Measurements from ENCODE around the gene STAB2. TPM values are rescaled to one million over a fixed set of nuclear protein-coding genes. Genes with fewer than 3 reads are reported as not detected.

Gene STAB2
- total RNA-seq, 3 donors from 2014 or later = 0.85 to 1.5 (median 0.98) TPM

- ATAC-seq (no peak), DNase-seq (no peak)
- H3K4me3 ChIP-seq = no peak overlapping the region
- TF ChIP-seq, protein P1, sequence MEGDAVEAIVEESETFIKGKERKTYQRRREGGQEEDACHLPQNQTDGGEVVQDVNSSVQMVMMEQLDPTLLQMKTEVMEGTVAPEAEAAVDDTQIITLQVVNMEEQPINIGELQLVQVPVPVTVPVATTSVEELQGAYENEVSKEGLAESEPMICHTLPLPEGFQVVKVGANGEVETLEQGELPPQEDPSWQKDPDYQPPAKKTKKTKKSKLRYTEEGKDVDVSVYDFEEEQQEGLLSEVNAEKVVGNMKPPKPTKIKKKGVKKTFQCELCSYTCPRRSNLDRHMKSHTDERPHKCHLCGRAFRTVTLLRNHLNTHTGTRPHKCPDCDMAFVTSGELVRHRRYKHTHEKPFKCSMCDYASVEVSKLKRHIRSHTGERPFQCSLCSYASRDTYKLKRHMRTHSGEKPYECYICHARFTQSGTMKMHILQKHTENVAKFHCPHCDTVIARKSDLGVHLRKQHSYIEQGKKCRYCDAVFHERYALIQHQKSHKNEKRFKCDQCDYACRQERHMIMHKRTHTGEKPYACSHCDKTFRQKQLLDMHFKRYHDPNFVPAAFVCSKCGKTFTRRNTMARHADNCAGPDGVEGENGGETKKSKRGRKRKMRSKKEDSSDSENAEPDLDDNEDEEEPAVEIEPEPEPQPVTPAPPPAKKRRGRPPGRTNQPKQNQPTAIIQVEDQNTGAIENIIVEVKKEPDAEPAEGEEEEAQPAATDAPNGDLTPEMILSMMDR (IDR thresholded peaks at IDR 0.05) = no peak
- H3K36me3 ChIP-seq (ENCODE audit: low read depth) = no peaks in the 10 kb centered on the region
- no peaks in the 10 kb centered on the region for H3K9me3 ChIP-seq
- no peaks in the 10 kb centered on the region for H3K4me1 ChIP-seq (ENCODE audit: low read depth)
- intact Hi-C loops (cut with DNase I, micrococcal nuclease) = no loop called here
Measured at GRCh38 chr12:103766028-103766427, 179.0 kb downstream of the STAB2 start.

DNA sequence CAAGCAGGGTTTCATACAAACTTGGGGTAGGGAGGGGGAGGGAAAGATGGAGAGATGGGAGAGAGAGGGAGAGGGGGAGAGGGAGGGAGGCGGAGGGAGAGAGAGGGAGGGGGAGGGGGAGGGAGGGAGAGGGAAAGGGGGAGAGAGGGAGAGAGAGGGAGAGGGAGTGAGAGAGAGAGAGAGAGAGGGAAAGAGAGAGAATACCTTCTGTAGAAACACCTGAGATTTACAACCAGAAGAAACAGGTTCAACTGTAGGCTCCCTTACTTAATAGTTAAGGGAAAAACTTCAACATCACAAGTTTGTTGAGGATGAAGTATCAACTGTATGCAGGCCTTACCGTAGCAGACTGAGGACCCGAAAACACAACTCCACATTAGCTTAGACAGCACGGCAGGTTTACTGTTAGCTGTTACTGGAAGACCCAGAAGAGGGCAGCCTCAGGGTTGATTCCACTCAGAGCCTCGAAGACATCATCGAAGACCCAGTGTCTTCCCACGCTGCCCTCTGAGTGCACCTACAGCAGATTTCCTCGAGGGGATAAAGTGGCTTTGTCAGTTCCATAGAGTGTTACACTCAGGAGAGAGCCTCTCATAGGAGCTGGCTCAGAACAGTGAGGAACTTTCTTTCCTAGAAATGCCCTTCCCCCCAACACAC lies 181.5 kb downstream of the STAB2 start:
- no peak for ATAC-seq
- no peaks in the 10 kb centered on the region for H3K36me3 ChIP-seq (ENCODE audit: low read depth)
- TF ChIP-seq, protein P1 (IDR thresholded peaks at IDR 0.05) = no peak
- no peak overlapping the region for H3K4me3 ChIP-seq
- no peaks in the 10 kb centered on the region for H3K9me3 ChIP-seq
- DNase-seq = no peak
- H3K4me1 ChIP-seq (ENCODE audit: low read depth) = no peaks in the 10 kb centered on the region
- intact Hi-C loops (cut with DNase I, micrococcal nuclease) = no loop called here

DNA sequence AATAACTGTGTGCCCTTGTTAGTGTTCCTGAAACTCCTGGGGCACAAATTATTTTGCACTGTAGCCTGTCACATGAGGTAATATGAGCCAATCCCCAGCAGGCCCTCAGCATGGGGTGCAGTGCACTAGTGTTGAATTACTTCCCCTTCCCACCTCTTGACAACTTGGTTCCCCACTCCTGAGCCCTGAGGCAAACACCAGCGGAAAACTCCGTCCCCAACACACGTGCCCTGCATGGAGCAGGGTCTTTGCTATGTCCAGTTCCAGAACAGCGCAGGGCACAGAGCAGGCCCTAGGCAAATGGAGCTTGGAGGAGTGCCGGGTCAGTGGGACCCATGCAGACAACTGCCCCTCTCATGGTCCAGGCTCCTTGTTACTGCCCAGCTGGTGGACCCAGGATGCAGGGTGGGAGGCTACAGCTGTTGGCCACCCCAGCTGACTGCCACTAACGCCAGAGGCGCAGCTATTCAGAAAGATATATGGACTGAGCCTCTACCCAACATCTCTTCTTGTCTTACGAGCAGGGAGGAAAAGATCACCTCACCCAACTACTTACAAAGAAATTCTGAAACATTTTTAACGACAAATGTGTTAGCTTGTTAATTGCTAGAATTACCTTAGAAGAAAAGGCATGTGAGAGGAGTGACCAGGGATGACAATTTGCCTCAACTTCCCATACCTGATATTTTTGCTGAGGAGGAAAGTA lies 182.3 kb downstream of the STAB2 start:
- TF ChIP-seq, protein P1 (IDR thresholded peaks at IDR 0.05) = no peak
- no peaks in the 10 kb centered on the region for H3K36me3 ChIP-seq (ENCODE audit: low read depth)
- no peaks in the 10 kb centered on the region for H3K9me3 ChIP-seq
- DNase-seq (no peak), ATAC-seq (no peak)
- intact Hi-C loops (cut with DNase I, micrococcal nuclease) = no loop called here
- H3K4me3 ChIP-seq = no peak overlapping the region
- H3K4me1 ChIP-seq (ENCODE audit: low read depth) = no peaks in the 10 kb centered on the region

DNA sequence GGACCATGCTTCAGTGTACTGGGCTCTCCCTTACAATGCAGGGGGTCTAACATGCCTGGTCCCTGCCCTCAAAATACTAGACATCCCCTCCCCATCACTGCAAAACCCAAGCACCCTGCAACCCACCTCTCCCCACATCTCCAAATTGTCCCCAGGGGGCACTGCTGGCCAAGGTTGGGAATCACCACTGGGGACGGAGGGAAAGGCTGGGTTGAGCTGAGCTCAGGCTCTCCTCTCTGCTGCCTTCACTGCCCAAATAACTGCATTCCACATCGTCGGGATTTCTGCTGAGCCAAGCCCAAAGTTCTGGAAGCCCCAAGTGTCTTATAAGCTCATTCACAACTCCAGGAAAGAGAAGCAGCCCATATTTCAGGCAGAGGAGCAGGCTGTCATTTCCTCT lies 184.4 kb downstream of the STAB2 start:
- peak; percentile 58 for ATAC-seq
- intact Hi-C loops (cut with DNase I, micrococcal nuclease) = loop anchor here in 1 of 2 donors (10.0 kb wide), 1 partner anchor 103 kb away; no protein-coding TSS in a partner anchor
- peak in 1 of 3 donors; percentile 15 for DNase-seq

DNA sequence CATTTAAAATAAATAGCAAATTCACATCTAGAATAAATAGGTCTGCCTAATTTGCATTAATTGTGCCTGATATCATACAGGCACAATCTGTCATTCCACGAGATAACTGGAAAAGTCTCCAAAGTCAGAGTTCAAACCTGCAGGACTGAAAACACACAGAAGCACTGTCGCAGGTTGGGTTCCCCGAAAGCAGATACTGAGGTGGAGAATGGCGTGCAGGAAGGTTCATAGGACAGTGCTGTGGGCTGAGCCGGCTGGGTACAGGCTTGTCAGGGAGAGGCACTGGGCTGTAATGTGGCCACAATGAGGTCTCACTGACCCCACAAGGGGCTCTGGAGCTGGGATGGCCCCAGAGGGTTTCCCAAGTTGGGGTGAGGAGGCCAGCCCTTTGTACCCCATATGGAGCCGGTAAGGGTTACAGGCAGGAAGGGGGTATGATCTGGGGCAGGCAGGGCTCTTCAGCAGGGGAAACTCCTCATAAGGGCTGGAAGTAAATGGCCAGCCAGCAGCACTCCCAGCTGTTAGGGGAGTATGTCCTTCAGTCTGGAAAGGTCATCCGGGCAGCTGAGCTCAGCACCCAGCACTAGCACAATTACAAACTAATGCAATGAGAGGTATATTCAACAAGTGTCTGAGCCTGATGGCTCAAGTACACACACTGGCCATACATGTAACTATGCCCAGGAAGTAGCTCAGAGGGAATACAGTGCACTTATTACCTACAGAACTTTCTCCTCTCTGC lies 185.5 kb downstream of the STAB2 start:
- Histone ChIP-seq H3K36me3 (ENCODE audit: low read depth) (no peaks in the 10 kb centered on the region), H3K4me1 (ENCODE audit: low read depth) (no peaks in the 10 kb centered on the region), H3K4me3 (no peak overlapping the region), H3K9me3 (no peaks in the 10 kb centered on the region)
- intact Hi-C loops (cut with DNase I, micrococcal nuclease) = loop anchor here in 1 of 2 donors (10.0 kb wide), 1 partner anchor 102 kb away; no protein-coding TSS in a partner anchor
- TF ChIP-seq, protein P1 (IDR thresholded peaks at IDR 0.05) = no peak
- ATAC-seq = no peak
- no peak for DNase-seq

More for the DNA sequence above, 184.4 kb downstream of the STAB2 start:
- Histone ChIP-seq H3K4me3 (no peak overlapping the region), H3K9me3 (no peaks in the 10 kb centered on the region), H3K4me1 (ENCODE audit: low read depth) (no peaks in the 10 kb centered on the region), H3K36me3 (ENCODE audit: low read depth) (no peaks in the 10 kb centered on the region)
- TF ChIP-seq, protein P1 (IDR thresholded peaks at IDR 0.05) = no peak

All from mucosa of descending colon (tissue), 3 donors.